Endothelial cell (in vitro differentiated cells): ENCODE measurements around the gene PDK2. TPM values are rescaled to one million over a fixed set of nuclear protein-coding genes. Genes with fewer than 3 reads are reported as not detected.

Experiments used
- DNase-seq: peaks from one replicate; pipeline ENCODE4 v3.0.0; 2021; ENCODE audit warnings: low spot score
- H3K27ac Mint-ChIP-seq: one replicate; pipeline ENCODE4 v1.8.0; 2021; ENCODE audit warnings: mixed read lengths, inconsistent platforms; ENCODE audit not compliant: unreplicated experiment
- H3K27me3 Mint-ChIP-seq: one replicate; pipeline ENCODE4 v1.8.0; 2021; ENCODE audit warnings: mild to moderate bottlenecking, moderate library complexity, mixed read lengths, inconsistent platforms; ENCODE audit not compliant: unreplicated experiment
- H3K36me3 Mint-ChIP-seq: one replicate; pipeline ENCODE4 v1.8.0; 2021; ENCODE audit warnings: mild to moderate bottlenecking, low read depth, mixed read lengths, inconsistent platforms; ENCODE audit not compliant: unreplicated experiment
- H3K4me1 Mint-ChIP-seq: one replicate; pipeline ENCODE4 v1.8.0; 2021; ENCODE audit warnings: mild to moderate bottlenecking, mixed read lengths, inconsistent platforms; ENCODE audit not compliant: unreplicated experiment
- H3K4me3 Mint-ChIP-seq: one replicate; pipeline ENCODE4 v1.8.0; 2021; ENCODE audit warnings: mild to moderate bottlenecking, mixed read lengths, inconsistent platforms; ENCODE audit not compliant: unreplicated experiment
- H3K9me3 Mint-ChIP-seq: one replicate; pipeline ENCODE4 v1.8.0; 2021; ENCODE audit warnings: mixed read lengths, inconsistent platforms; ENCODE audit not compliant: unreplicated experiment
- CTCF ChIP-seq: fragments of 200-600 bp; sonication (generic); IDR thresholded peaks from one replicate; pipeline ENCODE4 v1.5.0; 2021; ENCODE audit warnings: antibody characterized with exemption; ENCODE audit not compliant: unreplicated experiment
- total RNA-seq: library from RNA; stranded (reverse); fragmentation: NEBNext Ultra II Directional; extraction: Animal tissue kit (Norgen Biotek cat#: 25700); gene quantifications from one replicate; pipeline ENCODE4 v1.2.1, GENCODE V29; 2021; ENCODE audit not compliant: unreplicated experiment

PDK2 gene
- total RNA-seq, 1 donor from 2014 or later: 37.1 TPM

- H3K27me3 Mint-ChIP-seq: peaks cover 7% of the 10 kb centered on the region
- no peaks in the 10 kb centered on the region for H3K9me3 Mint-ChIP-seq
- H3K4me3 Mint-ChIP-seq: no peak overlapping the region
- no peaks in the 10 kb centered on the region for H3K36me3 Mint-ChIP-seq
- no peak for TF ChIP-seq CTCF
- peaks cover 4% of the 10 kb centered on the region for H3K4me1 Mint-ChIP-seq
- DNase-seq: no peak
- no peak overlapping the region for H3K27ac Mint-ChIP-seq
These were observed 47.5 kb upstream of the PDK2 start for GRCh38 chr17:50047488-50048126.

GRCh38 chr17:50048146-50048720 is 46.9 kb upstream of the PDK2 start:
- Mint-ChIP-seq H3K4me1 (peaks cover 4% of the 10 kb centered on the region), H3K4me3 (no peak overlapping the region), H3K36me3 (no peaks in the 10 kb centered on the region), H3K9me3 (no peaks in the 10 kb centered on the region), H3K27ac (no peak overlapping the region), H3K27me3 (peaks cover 10% of the 10 kb centered on the region)
- DNase-seq: no peak
- TF ChIP-seq CTCF: no peak

GRCh38 chr17:50048988-50049387 is 46.2 kb upstream of the PDK2 start:
- Mint-ChIP-seq H3K4me1 (peaks cover 4% of the 10 kb centered on the region), H3K27ac (no peak overlapping the region)

GRCh38 chr17:50049636-50050035 is 45.5 kb upstream of the PDK2 start:
- H3K4me3 Mint-ChIP-seq: no peak overlapping the region
- no peak for TF ChIP-seq CTCF
- no peak for DNase-seq
- peaks cover 13% of the 10 kb centered on the region for H3K27me3 Mint-ChIP-seq
- H3K27ac Mint-ChIP-seq: no peak overlapping the region
- peaks cover 4% of the 10 kb centered on the region for H3K4me1 Mint-ChIP-seq
- H3K9me3 Mint-ChIP-seq: no peaks in the 10 kb centered on the region
- H3K36me3 Mint-ChIP-seq: no peaks in the 10 kb centered on the region

More at GRCh38 chr17:50048988-50049387, 46.2 kb upstream of the PDK2 start:
- H3K36me3 Mint-ChIP-seq: no peaks in the 10 kb centered on the region
- TF ChIP-seq CTCF: no peak
- H3K9me3 Mint-ChIP-seq: no peaks in the 10 kb centered on the region
- peak overlapping the region; percentile 27 for H3K4me3 Mint-ChIP-seq
- H3K27me3 Mint-ChIP-seq: peaks cover 13% of the 10 kb centered on the region
- no peak for DNase-seq

- H3K4me3 Mint-ChIP-seq: no peak overlapping the region
- no peak for DNase-seq
- no peak overlapping the region for H3K27ac Mint-ChIP-seq
- H3K9me3 Mint-ChIP-seq: no peaks in the 10 kb centered on the region
- H3K4me1 Mint-ChIP-seq: peaks cover 4% of the 10 kb centered on the region
- no peak for TF ChIP-seq CTCF
- peaks cover 11% of the 10 kb centered on the region for H3K27me3 Mint-ChIP-seq
- no peaks in the 10 kb centered on the region for H3K36me3 Mint-ChIP-seq
These were observed 44.6 kb upstream of the PDK2 start for GRCh38 chr17:50050431-50051032.
